Stimulated activated CD4-positive, alpha-beta T cell treated with anti-CD3 and anti-CD28 coated beads, Interleukin-12 subunit alpha, Interleukin-12 subunit beta, amount 100 ng/mL, for 4 hours (primary cell): ENCODE data around the gene ZSWIM6.
"Not testable (repeated sequence)": the region's sequence is repeated elsewhere in the genome, so short reads cannot be mapped to it uniquely, and the experiment has no call there.

ENCODE experiments used
- DNase-seq: peaks from one replicate; pipeline ENCODE4 v3.0.0-alpha.2; 2020

ZSWIM6 gene

DNA sequence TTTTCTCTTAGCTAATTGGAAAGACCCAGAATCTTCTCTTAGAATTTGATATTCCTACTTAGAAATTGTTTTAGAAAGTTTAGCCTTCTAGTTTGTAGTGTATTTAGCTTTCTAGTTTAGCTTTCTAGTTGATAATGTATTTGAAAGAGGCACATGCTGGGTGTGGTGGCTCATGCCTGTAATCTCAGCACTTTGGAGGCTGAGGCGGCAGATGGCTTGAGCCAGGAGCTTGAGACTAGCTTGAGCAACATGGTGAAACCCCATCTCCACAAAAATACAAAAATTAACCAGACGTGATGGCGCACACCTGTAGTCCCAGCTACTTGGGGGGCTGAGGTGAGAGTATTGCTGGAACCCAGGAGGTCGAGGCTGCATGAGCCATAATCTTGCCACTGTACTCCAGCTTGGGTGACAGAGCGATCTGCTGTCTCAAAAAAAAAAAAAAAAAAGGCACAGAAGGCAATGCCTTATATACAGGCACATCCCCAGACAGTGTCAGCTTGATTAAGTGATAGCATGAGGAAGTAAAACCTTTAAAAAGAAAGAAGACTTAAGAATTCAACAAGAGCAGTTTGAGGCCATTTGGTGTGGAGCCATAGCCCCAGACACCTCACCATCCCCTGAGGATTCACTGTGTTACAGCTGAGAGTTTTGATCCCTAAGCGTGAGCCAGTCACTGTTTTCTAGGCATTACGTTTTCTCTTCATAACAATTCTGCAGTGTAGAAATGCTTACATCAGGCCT lies 34.6 kb downstream of the ZSWIM6 start:
- no peak for DNase-seq

GRCh38 chr5:61370506-61370905 lies 38.4 kb downstream of the ZSWIM6 start:
- DNase-seq = no peak

DNA sequence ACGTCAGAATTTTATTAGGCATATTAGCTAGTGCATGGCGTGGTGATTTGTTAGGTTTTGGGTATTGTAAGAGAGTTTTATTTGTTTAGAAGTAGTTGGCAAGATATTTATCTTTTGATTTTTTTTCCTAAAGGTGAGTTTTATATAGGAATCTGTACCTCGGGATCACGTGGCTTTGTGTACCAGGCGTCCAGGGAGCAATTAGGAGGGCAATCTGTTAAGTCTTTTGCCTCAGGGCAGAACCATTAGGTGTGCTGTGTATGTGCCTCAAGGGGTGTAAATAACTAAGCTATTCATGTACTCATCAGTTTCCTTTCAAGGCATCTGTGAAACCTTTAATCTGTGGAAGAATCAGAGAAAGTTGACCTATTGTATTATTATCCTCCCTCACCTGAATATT lies 39.4 kb downstream of the ZSWIM6 start:
- no peak for DNase-seq

DNA sequence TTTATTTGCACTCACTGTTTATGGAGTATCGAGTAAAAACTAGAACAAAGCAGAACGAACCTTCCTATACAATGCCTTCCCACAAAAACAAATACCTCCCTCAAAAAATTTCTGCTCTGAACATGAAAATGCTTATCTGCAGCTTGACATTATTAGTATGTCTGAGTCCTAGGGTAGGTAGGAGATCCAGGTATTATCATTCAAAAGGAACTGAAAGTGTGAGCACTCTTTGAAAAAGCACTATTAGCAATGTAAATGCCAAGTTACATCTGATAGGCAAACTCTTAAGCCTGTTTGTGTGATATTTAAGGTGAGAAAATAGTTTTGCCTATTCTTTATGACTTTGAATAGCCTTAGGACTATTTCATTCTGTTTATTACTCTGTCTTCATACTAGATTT lies 47.6 kb downstream of the ZSWIM6 start:
- DNase-seq = no peak

- DNase-seq = no peak
These were observed 49.9 kb downstream of the ZSWIM6 start for GRCh38 chr5:61381968-61382367.

GRCh38 chr5:61385627-61386026 lies 53.6 kb downstream of the ZSWIM6 start:
- no peak for DNase-seq

DNA sequence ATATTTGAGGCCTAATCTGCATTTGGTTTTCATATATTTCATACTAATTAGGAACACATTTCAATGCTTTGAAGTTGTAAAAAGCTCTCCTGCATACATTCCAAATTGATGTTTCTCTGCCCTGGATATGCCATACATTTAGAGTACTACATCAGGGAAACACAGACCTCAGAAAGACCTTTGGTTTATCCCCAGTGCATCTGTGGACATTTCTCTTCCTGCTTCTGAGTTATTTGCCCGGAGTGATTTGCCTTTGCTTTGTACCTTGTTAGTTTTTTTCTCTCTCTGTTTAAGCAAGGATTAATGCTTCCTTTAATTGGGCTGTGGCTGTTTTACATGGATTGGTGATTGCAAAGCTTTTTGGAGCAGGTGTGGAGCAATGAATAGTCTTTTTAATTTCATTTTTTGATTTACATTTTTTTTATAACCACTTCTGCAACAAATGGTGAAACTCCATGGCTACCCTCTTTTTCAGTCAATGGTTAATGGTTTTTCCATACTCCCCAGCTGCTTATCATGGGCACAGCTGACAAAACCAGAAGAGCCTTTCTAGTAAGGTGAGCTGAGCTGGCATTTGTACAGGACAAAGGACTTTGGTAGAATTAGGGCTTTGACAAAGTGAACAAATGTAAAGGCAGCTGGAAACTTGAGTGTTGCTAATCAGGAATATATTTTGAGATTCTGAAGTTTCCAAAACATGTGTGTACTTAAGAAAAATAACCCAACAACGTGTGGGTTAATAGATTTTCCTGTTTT lies 54.2 kb downstream of the ZSWIM6 start:
- no peak for DNase-seq

DNA sequence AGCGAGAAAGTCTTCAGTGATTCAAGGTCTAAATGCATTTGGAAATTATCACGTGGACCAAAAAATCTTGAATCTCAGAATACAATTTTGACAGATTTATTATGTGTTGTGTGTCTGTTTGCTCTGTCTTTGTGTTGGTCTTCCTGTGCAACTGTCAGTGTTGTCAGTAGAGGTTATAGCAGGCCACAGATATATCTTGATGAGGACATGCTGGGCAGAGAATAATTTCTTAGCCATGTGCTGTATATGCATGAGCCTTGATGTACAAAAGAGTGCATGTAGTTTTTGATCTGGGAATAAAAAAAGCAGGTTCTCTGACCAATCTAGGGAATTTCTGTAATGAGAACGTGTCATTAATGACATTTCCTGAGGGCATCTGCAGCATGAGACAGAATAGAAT lies 57.6 kb downstream of the ZSWIM6 start:
- no peak for DNase-seq

- DNase-seq = no peak
These were observed 62.1 kb downstream of the ZSWIM6 start for GRCh38 chr5:61394078-61394704.

- DNase-seq = no peak
These were observed 62.7 kb downstream of the ZSWIM6 start for GRCh38 chr5:61394793-61395192.

- no peak for DNase-seq
These were observed 65.2 kb downstream of the ZSWIM6 start for GRCh38 chr5:61397238-61397637.

DNA sequence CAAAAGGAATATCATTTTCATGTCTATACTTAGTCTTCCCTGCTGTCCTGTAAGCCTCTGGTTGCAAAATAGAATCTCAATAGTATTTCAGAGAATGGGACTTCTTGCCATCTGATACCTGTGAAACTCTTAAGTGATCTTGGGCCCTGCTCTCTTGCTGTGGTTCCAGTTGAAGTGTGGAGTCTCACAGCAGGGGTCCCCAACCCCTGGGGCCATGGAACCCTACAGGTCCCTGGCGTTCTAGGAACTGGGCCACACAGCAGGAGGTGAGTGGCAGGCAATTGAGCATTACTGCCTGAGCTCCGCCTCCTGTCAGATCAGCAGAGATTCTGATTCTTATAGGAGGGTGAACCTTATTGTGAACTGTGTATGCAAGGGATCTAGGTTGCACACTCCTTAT lies 65.9 kb downstream of the ZSWIM6 start:
- DNase-seq = no peak

GRCh38 chr5:61398440-61398839 lies 66.4 kb downstream of the ZSWIM6 start:
- no peak for DNase-seq

DNA sequence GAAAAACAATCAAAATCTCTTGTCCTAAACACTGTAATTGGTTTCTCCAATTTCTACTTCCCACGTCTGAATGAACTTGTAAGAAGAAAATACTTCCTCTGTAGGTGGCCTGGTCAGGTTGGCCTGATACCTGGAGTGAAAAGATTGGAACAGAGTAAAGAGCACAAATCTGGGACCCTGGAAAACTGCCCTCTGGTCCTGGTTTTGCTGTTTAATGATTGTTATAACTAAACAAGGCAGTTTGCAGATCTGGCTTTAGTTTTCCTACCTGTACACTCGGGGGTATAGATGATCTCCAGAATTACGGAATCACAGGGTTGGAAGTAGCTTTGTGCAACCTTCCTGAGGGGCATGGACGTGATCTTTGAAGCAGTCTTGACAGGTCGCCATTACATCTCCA lies 67.6 kb downstream of the ZSWIM6 start:
- DNase-seq = no peak

GRCh38 chr5:61401726-61402125 lies 69.7 kb downstream of the ZSWIM6 start:
- DNase-seq = no peak

- no peak for DNase-seq
These were observed 70.3 kb downstream of the ZSWIM6 start for GRCh38 chr5:61402244-61402823.

GRCh38 chr5:61402970-61403900 lies 71.2 kb downstream of the ZSWIM6 start:
- DNase-seq = no peak

DNA sequence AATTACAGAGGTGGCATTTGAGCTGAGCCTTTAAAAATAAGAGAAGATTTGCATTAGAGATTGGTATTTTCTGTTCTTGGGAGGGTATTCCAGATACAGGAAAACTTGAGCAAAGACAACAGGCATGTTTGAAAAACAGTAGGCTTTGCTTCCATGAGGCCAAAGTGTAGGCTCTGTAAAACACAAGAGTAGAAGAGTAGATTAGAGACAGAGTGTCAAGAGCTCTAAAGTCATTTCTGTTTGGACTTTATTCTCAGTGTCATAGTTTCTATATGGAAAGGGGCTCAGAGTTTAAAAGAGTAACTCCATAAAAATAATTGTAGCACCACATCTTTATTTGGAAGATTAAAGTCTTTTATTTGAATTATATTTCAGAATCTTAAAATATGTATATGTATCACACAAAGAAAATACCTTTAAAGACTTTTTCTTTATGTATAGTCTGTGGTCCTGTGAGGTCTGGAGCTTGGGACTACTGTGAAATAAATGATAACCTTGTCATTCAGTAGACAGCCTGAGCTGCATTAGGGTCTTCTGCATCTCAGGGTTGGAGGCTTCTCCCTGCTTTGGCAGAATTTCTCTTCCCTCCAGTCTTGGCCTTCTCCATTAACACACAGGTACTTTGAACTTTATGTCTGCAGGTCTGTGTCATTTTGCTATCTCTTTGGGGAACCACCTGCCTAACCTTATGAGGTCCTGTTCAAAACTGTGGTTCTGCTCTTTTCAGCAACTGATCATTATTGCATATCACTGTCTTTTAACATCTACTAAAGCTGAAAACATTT lies 73.6 kb downstream of the ZSWIM6 start:
- no peak for DNase-seq

GRCh38 chr5:61406497-61406896 lies 74.4 kb downstream of the ZSWIM6 start:
- DNase-seq = not testable (repeated sequence)

- DNase-seq = no peak
These were observed 75.7 kb downstream of the ZSWIM6 start for GRCh38 chr5:61407706-61408270.

GRCh38 chr5:61408476-61409168 lies 76.6 kb downstream of the ZSWIM6 start:
- peak; percentile 98 for DNase-seq
